Adrenal gland (tissue), 5 donors: ENCODE results near the gene DUS2.

ENCODE experiments used
- CTCF ChIP-seq, 6 experiments: fragments of 450-650 bp in 4 of 6; fragments of 200-600 bp in 2 of 6; sonication (generic) in 1 of 6; IDR thresholded peaks; 1 replicate in 5 of 6; 2 replicates in 1 of 6; pipeline versions ENCODE4 v1.5.1 to v1.8.0; 2016 to 2021; ENCODE audit warnings: antibody characterized with exemption in 6 of 6, mild to moderate bottlenecking in 2 of 6, moderate library complexity in 1 of 6
- POLR2A ChIP-seq, 2 donors: fragments of 450-650 bp; IDR thresholded peaks; one replicate each; pipeline ENCODE4 v1.6.1; 2017; ENCODE audit warnings: antibody characterized with exemption in 2 of 2, mild to moderate bottlenecking in 2 of 2, moderate library complexity in 1 of 2
- donor health status: DM: no; HTN: no; CAD: no.

GRCh38 chr16:67999985-68000384 lies 23.1 kb upstream of the DUS2 start:
- TF ChIP-seq CTCF (IDR thresholded peaks at IDR 0.05) = no peak
- TF ChIP-seq POLR2A (IDR thresholded peaks at IDR 0.05) = no peak
